Ishikawa (cell line): ENCODE measurements around the gene LPP.
A peak's percentile ranks its signal among the peaks of the same experiment; 100 is the strongest.

Source experiments
- CEBPB ChIP-seq: IDR thresholded peaks from 2 replicates; pipeline ENCODE4 v1.6.1; 2012
- CREB1 ChIP-seq: IDR thresholded peaks from 2 replicates; pipeline ENCODE4 v1.6.1; 2012; ENCODE audit warnings: low read depth
- EGR1 ChIP-seq: IDR thresholded peaks from 2 replicates; pipeline ENCODE4 v1.6.1; 2012
- EP300 ChIP-seq: IDR thresholded peaks from 2 replicates; pipeline ENCODE4 v1.6.1; 2012; ENCODE audit warnings: borderline replicate concordance
- FOXM1 ChIP-seq: IDR thresholded peaks from 2 replicates; pipeline ENCODE4 v1.6.1; 2012; ENCODE audit warnings: low read depth, borderline replicate concordance
- NFIC ChIP-seq: IDR thresholded peaks from 2 replicates; pipeline ENCODE4 v1.6.1; 2012
- RAD21 ChIP-seq: IDR thresholded peaks from 2 replicates; pipeline ENCODE4 v1.6.1; 2012; ENCODE audit warnings: low read depth
- TAF1 ChIP-seq: IDR thresholded peaks from 2 replicates; pipeline ENCODE4 v1.6.1; 2012; ENCODE audit warnings: low read depth, mild to moderate bottlenecking
- TCF12 ChIP-seq: IDR thresholded peaks from 2 replicates; pipeline ENCODE4 v1.6.1; 2012; ENCODE audit warnings: low read depth
- TEAD4 ChIP-seq: IDR thresholded peaks from 2 replicates; pipeline ENCODE4 v1.6.1; 2012
- USF1 ChIP-seq: IDR thresholded peaks from 2 replicates; pipeline ENCODE4 v1.6.1; 2012
- YY1 ChIP-seq: IDR thresholded peaks from 2 replicates; pipeline ENCODE4 v1.6.1; 2012; ENCODE audit warnings: low read depth
- ZBTB7A ChIP-seq: IDR thresholded peaks from 2 replicates; pipeline ENCODE4 v1.6.1; 2012; ENCODE audit warnings: low read depth
- TF ChIP-seq, protein P1 (sequence below): IDR thresholded peaks from 2 replicates; pipeline ENCODE4 v1.6.1; 2012; ENCODE audit warnings: low read depth, mild to moderate bottlenecking
- TF ChIP-seq, protein P2 (sequence below): IDR thresholded peaks from 2 replicates; pipeline ENCODE4 v1.6.1; 2012

The LPP gene

DNA sequence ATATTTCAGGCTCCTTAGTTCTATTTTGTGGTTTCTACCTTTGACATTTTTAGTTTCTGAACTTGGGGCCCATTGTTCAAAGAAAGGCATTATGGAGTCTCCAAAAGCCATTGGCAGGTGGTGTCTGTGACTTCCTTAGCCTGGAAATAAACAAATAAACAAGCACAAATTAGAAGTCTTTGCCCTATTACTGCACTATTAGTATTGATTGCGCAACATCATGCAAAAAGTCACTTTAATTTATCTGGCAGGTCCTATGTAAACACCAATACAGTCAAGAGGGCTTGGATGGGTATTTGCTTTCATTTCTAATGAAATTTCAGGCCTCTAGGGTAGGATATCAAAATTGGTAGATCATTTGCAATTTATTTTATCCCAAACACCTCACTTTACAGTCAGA, 85.6 kb downstream of the LPP start:
- TF ChIP-seq CEBPB (peak; percentile 99), YY1 (no peak)
- TF ChIP-seq, protein P1, sequence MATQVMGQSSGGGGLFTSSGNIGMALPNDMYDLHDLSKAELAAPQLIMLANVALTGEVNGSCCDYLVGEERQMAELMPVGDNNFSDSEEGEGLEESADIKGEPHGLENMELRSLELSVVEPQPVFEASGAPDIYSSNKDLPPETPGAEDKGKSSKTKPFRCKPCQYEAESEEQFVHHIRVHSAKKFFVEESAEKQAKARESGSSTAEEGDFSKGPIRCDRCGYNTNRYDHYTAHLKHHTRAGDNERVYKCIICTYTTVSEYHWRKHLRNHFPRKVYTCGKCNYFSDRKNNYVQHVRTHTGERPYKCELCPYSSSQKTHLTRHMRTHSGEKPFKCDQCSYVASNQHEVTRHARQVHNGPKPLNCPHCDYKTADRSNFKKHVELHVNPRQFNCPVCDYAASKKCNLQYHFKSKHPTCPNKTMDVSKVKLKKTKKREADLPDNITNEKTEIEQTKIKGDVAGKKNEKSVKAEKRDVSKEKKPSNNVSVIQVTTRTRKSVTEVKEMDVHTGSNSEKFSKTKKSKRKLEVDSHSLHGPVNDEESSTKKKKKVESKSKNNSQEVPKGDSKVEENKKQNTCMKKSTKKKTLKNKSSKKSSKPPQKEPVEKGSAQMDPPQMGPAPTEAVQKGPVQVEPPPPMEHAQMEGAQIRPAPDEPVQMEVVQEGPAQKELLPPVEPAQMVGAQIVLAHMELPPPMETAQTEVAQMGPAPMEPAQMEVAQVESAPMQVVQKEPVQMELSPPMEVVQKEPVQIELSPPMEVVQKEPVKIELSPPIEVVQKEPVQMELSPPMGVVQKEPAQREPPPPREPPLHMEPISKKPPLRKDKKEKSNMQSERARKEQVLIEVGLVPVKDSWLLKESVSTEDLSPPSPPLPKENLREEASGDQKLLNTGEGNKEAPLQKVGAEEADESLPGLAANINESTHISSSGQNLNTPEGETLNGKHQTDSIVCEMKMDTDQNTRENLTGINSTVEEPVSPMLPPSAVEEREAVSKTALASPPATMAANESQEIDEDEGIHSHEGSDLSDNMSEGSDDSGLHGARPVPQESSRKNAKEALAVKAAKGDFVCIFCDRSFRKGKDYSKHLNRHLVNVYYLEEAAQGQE = no peak
- TF ChIP-seq, protein P2, sequence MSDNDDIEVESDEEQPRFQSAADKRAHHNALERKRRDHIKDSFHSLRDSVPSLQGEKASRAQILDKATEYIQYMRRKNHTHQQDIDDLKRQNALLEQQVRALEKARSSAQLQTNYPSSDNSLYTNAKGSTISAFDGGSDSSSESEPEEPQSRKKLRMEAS = no peak

DNA sequence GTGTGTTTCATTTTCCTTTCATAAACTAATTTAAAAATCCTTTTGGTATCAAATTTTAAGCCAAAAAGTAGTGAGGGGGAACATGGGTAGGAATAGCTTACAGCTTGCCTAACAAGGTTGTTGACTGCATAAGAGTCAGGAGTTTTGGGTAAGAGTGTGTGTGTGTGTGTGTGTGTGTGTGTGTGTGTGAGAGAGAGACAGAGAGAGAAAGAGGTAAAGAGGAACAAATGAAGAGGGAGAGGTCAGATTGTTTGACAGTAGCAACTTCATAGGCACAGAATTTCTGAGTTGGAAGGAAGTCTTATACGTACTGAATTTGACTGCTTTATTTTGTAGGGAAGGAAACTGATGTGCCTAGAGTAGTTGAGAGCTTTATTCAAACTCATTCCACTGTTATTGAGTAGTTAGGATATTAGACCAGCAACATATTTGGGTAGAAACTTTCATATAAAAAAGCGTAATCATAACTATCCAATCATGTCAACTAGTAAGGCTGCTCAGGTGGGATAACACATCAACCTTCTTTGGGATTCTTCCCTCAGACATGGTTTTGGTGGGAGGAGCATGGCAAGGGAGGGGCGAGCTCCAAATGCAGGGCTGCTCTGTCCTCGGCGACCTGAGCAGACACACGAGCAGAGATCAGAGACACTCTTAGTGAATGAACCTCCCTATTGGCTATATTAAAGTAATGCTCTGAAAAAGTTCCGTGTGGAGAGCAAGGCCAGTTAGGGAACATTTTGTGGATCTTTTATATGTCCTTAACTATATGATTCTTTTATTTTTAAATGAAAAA, 86.4 kb downstream of the LPP start:
- TF ChIP-seq TAF1 = no peak
- TF ChIP-seq EGR1 = no peak
- no peak for TF ChIP-seq NFIC
- TF ChIP-seq CREB1 = no peak
- no peak for TF ChIP-seq FOXM1
- no peak for TF ChIP-seq USF1
- no peak for TF ChIP-seq ZBTB7A
- TF ChIP-seq, protein P1 = no peak
- no peak for TF ChIP-seq YY1
- no peak for TF ChIP-seq CEBPB
- no peak for TF ChIP-seq TCF12
- TF ChIP-seq, protein P2 = no peak
- no peak for TF ChIP-seq TEAD4
- no peak for TF ChIP-seq RAD21
- TF ChIP-seq EP300 = no peak

DNA sequence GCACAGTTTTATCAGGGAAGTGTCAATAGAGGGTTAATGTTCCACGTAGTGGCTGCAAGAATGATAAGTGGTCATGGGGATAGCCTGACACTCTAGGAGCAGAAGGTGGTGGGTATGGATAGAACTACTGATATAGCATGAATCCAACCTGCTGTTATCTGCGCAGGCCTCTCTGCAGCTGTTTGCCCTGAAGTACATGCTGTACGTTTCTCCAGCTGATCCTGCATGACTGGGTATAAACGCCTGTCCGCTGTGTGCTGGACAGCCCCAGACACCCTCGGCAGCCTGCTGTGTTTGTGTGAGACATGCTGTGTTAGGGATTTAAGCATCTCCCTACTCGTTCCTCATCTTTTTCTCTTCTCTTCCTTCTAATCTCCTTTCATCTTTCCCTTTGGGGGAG, 87.1 kb downstream of the LPP start:
- TF ChIP-seq, protein P2 = no peak
- TF ChIP-seq TCF12 (no peak), FOXM1 (no peak), TEAD4 (no peak), CREB1 (no peak), TAF1 (no peak), EGR1 (no peak), EP300 (no peak), RAD21 (no peak), CEBPB (no peak), ZBTB7A (no peak), YY1 (no peak), USF1 (no peak), NFIC (no peak)
- TF ChIP-seq, protein P1 = no peak

DNA sequence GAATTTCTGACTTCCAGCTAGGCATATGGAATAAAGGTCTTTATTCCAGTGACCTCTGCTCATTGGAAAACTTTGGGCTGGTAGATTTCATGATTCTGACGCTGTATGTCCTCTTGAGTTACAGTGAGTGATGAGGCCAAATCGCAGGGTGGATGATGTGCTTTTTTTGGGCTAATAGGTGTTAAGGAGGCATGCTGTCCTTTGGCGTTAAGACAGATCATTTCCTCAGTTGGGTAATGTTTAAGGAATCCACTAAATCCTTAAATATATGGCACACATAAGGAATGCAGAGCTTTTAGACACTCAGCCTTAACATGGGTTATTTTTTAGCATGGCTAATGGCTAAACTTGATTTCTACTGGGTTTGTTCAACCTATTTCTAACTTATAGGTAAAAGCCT, 87.9 kb downstream of the LPP start:
- TF ChIP-seq TEAD4 = no peak
- TF ChIP-seq, protein P2 = no peak
